ENCODE measurements around the gene ARHGAP42. TPM values are rescaled to one million over a fixed set of nuclear protein-coding genes. Genes with fewer than 3 reads are reported as not detected.

ARHGAP42 gene
- total and polyA plus RNA-seq, 10 of the 15 experiments (the other 5 are each of a cell fraction or from before 2014, with no cell fraction given), result 1.8 to 6.3 (median 3.2) TPM

- no peak overlapping the region for H3K27ac ChIP-seq (ENCODE audit: control insufficient read depth, insufficient read depth)
- no TSS peak for BruUV-seq (replicated peaks)
- ChIA-PET RAD21 (ENCODE audit: unreplicated experiment) (no interaction called here), POLR2A (no interaction called here), SMC1A (ENCODE audit: uncharacterized antibody, unreplicated experiment) (no interaction called here), CTCF (no interaction called here)
- DNase-seq (ENCODE audit: low read depth, low spot score), result no peak
- intact Hi-C loops (cut with micrococcal nuclease; ENCODE audit: unreplicated experiment), result no loop called here
- H3K4me1 ChIP-seq (ENCODE audit: control insufficient read depth, insufficient read depth, low read length), result no peaks in the 10 kb centered on the region
- H3K79me2 ChIP-seq (ENCODE audit: control insufficient read depth, insufficient read depth, low read length), result no peaks in the 10 kb centered on the region
- no peak overlapping the region for H3K4me2 ChIP-seq (ENCODE audit: control insufficient read depth, insufficient read depth)
- TF ChIP-seq POU2F2 (IDR thresholded peaks at IDR 0.05; ENCODE audit: borderline replicate concordance, low read depth, low read length) (no peak), SKIL (IDR thresholded peaks at IDR 0.05; ENCODE audit: low read depth, poor library complexity, severe bottlenecking) (no peak), JUNB (IDR thresholded peaks at IDR 0.05) (no peak), YY1 (IDR thresholded peaks at IDR 0.05; ENCODE audit: low read depth, low read length) (no peak), KDM1A (IDR thresholded peaks at IDR 0.05; ENCODE audit: borderline replicate concordance) (no peak), BRCA1 (IDR thresholded peaks at IDR 0.05; ENCODE audit: low read depth, low read length) (no peak), NR2F1 (conservative IDR thresholded peaks at IDR 0.05) (no peak), SUPT20H (IDR thresholded peaks at IDR 0.05; ENCODE audit: borderline replicate concordance, control insufficient read depth, low read depth, low read length) (no peak), BACH1 (IDR thresholded peaks at IDR 0.05; ENCODE audit: borderline replicate concordance) (no peak), PBX3 (IDR thresholded peaks at IDR 0.05; ENCODE audit: insufficient replicate concordance, low read depth, low read length) (no peak), BHLHE40 (IDR thresholded peaks at IDR 0.05; ENCODE audit: borderline replicate concordance in 1 of 2, low read depth in 2 of 2, low read length in 1 of 2) (no peak), NR2C1 (IDR thresholded peaks at IDR 0.05) (no peak), ESRRA (IDR thresholded peaks at IDR 0.05; ENCODE audit: low read length) (no peak), FOXK2 (IDR thresholded peaks at IDR 0.05) (no peak), HCFC1 (IDR thresholded peaks at IDR 0.05; ENCODE audit: low read length) (no peak), REST (IDR thresholded peaks at IDR 0.05; ENCODE audit: low read depth, low read length) (no peak), RCOR1 (conservative IDR thresholded peaks at IDR 0.05; ENCODE audit: low read depth, low read length) (no peak)
- H3K27me3 ChIP-seq (replicated peaks in 1 of 2; ENCODE audit: control insufficient read depth in 2 of 2, insufficient read depth in 2 of 2, low read length in 1 of 2), result no peaks in the 10 kb centered on the region
- no peak overlapping the region for H3K9ac ChIP-seq (ENCODE audit: control insufficient read depth, insufficient read depth, low read length)
- ATAC-seq, result no peak
- H2AFZ ChIP-seq (ENCODE audit: control insufficient read depth, low read depth, low read length), result no peak overlapping the region
- no peaks in the 10 kb centered on the region for H3K9me3 ChIP-seq (replicated peaks; ENCODE audit: control insufficient read depth, insufficient read depth, low read length)
- WGBS (ENCODE audit: insufficient coverage, insufficient replicate concordance, low lambda C conversion rate, missing lambda C conversion rate), result 56% methylated on average over 10 of the region's 10 CpGs
- no peak for FAIRE-seq
- H3K4me3 ChIP-seq, result no peak overlapping the region
- no peaks in the 10 kb centered on the region for H4K20me1 ChIP-seq (ENCODE audit: control insufficient read depth, insufficient read depth)
- in situ Hi-C loops (cut with MboI), result no loop called here
- no peaks in the 10 kb centered on the region for H3K36me3 ChIP-seq (ENCODE audit: control insufficient read depth in 2 of 2, insufficient read depth in 2 of 2, low read length in 1 of 2)
Measured at GRCh38 chr11:100637706-100638105, 49.4 kb upstream of the ARHGAP42 start.

Data from GM12878 (cell line).